Astrocyte (in vitro differentiated cells and primary cell): ENCODE data around the gene ANK3.

Experiments
- CTCF ChIP-seq: IDR thresholded peaks from 2 replicates; pipeline ENCODE4 v1.5.1; 2011; ENCODE audit warnings: low read depth, mild to moderate bottlenecking, inconsistent platforms, low read length, moderate library complexity; ENCODE audit not compliant: insufficient read depth
- EZH2 ChIP-seq: IDR thresholded peaks from 2 replicates; pipeline ENCODE4 v1.6.1; 2012; ENCODE audit warnings: mild to moderate bottlenecking, low read length, inconsistent platforms; ENCODE audit not compliant: insufficient read depth

- TF ChIP-seq CTCF (no peak), EZH2 (no peak)
Observed at GRCh38 chr10:60363187-60363586, 26.5 kb downstream of the ANK3 start.
